ENCODE results near the gene CSMD2.

The CSMD2 gene

DNA sequence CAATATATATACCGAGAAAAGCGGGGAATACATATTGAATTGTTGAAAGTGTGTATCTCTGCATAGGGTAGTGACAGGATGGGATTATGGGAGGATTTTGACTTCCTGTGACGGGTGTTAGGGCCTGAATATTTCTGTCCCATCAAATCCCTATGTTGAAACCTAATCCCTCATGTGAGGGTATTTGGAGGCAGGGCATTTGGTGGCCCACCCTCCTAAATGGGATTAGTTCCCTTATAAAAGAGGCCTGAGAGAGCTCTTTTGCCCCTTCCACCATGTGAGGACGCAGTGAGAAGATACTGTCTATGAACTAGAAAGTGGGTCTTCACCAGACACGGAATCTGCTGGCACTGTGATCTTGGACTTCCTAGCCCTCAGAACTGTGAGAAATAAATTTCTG lies 555.3 kb downstream of the CSMD2 start:
- H3K36me3 ChIP-seq (ENCODE audit: control insufficient read depth, insufficient read depth, low read length) = peaks cover 3% of the 10 kb centered on the region; the same call in 1 of the 2 replicates
- H3K4me1 ChIP-seq (ENCODE audit: control insufficient read depth, insufficient read depth, low read length) = no peaks in the 10 kb centered on the region
- no peak overlapping the region for H3K27ac ChIP-seq (ENCODE audit: low read length)
- no CpG with 5 or more reads among the region's 5 CpGs for WGBS (ENCODE audit: insufficient coverage, insufficient read length)
- H3K4me3 ChIP-seq (ENCODE audit: low read length) = no peak overlapping the region
- H3K27me3 ChIP-seq (ENCODE audit: control insufficient read depth, insufficient read depth, low read length) = no peaks in the 10 kb centered on the region
- H3K9me3 ChIP-seq (ENCODE audit: control insufficient read depth, insufficient read depth, low read length) = no peaks in the 10 kb centered on the region
- no peak for DNase-seq (ENCODE audit: low read depth, low spot score)

DNA sequence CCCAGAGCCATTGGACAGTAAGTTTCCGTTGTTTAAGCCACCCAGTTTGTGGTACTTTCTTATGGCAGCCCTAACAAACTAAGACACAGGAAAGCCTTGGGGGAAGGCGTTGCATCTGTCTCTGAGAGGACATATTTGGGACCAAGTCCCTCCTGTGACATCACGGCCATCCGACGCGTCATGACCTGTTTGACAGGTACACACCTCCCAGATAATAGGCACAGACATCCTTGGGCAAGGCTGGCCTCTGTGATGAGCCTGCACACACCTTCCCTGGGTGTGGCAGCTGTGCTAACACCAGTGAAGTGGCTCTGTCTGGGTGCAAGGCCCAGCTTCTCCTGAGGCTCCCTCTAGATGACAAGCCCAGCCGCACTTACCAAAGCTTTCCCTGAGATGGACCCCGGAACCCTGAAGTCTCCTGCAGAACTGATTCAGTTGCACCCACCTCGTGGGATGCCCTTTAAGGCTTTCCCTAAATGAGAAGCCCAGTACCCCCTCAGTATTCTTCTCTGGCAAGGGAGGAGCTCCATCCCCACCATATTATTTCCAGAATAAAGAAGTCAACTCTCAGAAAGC lies 556.1 kb downstream of the CSMD2 start:
- Histone ChIP-seq H3K36me3 (ENCODE audit: control insufficient read depth, insufficient read depth, low read length) (peaks cover 3% of the 10 kb centered on the region; the same call in 1 of the 2 replicates), H3K27me3 (ENCODE audit: control insufficient read depth, insufficient read depth, low read length) (no peaks in the 10 kb centered on the region), H3K4me1 (ENCODE audit: control insufficient read depth, insufficient read depth, low read length) (no peaks in the 10 kb centered on the region), H3K9me3 (ENCODE audit: control insufficient read depth, insufficient read depth, low read length) (no peaks in the 10 kb centered on the region), H3K4me3 (ENCODE audit: low read length) (no peak overlapping the region), H3K27ac (ENCODE audit: low read length) (no peak overlapping the region)
- DNase-seq (ENCODE audit: low read depth, low spot score) = no peak
- WGBS (ENCODE audit: insufficient coverage, insufficient read length) = no CpG with 5 or more reads among the region's 9 CpGs

- Histone ChIP-seq H3K27me3 (ENCODE audit: control insufficient read depth, insufficient read depth, low read length) (no peaks in the 10 kb centered on the region), H3K4me3 (ENCODE audit: low read length) (no peak overlapping the region), H3K36me3 (ENCODE audit: control insufficient read depth, insufficient read depth, low read length) (peaks cover 3% of the 10 kb centered on the region; the same call in 1 of the 2 replicates), H3K4me1 (ENCODE audit: control insufficient read depth, insufficient read depth, low read length) (no peaks in the 10 kb centered on the region), H3K27ac (ENCODE audit: low read length) (no peak overlapping the region), H3K9me3 (ENCODE audit: control insufficient read depth, insufficient read depth, low read length) (no peaks in the 10 kb centered on the region)
- no CpG with 5 or more reads among the region's 12 CpGs for WGBS (ENCODE audit: insufficient coverage, insufficient read length)
- no peak for DNase-seq (ENCODE audit: low read depth, low spot score)
These were observed 557.5 kb downstream of the CSMD2 start for GRCh38 chr1:33607444-33608005.

DNA sequence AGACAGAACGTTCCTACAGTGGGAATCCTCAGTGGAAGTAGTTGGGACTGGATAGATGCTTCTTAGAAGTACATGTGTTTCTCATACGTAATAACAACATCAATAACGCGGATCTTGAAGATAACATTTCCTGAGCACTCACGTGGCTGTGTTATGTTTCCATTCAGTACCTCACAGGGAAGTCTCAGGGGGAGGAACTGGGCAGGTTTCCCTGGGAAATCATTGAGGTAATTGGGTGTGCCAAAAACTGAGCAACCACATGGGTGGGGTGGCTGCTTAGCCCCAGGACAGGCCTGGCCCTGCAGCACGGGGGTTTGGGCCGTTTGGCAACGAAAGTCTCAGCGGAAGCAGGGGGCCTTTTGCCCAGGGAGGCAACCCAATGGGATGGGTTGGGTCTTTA lies 558.8 kb downstream of the CSMD2 start:
- no peak for DNase-seq (ENCODE audit: low read depth, low spot score)
- Histone ChIP-seq H3K36me3 (ENCODE audit: control insufficient read depth, insufficient read depth, low read length) (peaks cover 3% of the 10 kb centered on the region; the same call in 1 of the 2 replicates), H3K27ac (ENCODE audit: low read length) (no peak overlapping the region), H3K4me3 (ENCODE audit: low read length) (no peak overlapping the region), H3K4me1 (ENCODE audit: control insufficient read depth, insufficient read depth, low read length) (no peaks in the 10 kb centered on the region), H3K27me3 (ENCODE audit: control insufficient read depth, insufficient read depth, low read length) (no peaks in the 10 kb centered on the region), H3K9me3 (ENCODE audit: control insufficient read depth, insufficient read depth, low read length) (no peaks in the 10 kb centered on the region)
- WGBS (ENCODE audit: insufficient coverage, insufficient read length) = no CpG with 5 or more reads among the region's 9 CpGs

DNA sequence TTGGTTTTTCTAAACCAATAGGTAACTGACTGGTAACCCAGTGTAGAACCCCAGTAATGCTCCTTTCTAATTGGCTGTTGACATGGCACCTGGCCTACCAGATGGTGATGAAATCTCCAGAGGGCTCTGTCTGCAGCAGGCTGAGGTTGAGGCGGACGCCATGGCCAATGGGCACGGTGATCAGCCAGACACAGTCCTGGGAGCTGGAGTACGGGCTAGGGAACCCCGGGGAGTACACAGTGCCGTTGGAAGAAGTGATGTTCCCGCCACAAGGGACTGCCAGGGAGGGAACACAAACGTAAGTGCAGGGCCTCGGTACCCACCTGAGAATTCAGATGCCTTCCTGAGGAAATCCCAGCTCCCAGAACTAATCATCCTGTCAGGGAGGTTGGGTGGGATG lies 562.8 kb downstream of the CSMD2 start:
- H3K9me3 ChIP-seq (ENCODE audit: control insufficient read depth, insufficient read depth, low read length) = no peaks in the 10 kb centered on the region
- WGBS (ENCODE audit: insufficient coverage, insufficient read length) = no CpG with 5 or more reads among the region's 9 CpGs
- no peak overlapping the region for H3K27ac ChIP-seq (ENCODE audit: low read length)
- H3K36me3 ChIP-seq (ENCODE audit: control insufficient read depth, insufficient read depth, low read length) = peaks cover 3% of the 10 kb centered on the region; the same call in 1 of the 2 replicates
- no peak for DNase-seq (ENCODE audit: low read depth, low spot score)
- no peak overlapping the region for H3K4me3 ChIP-seq (ENCODE audit: low read length)
- H3K27me3 ChIP-seq (ENCODE audit: control insufficient read depth, insufficient read depth, low read length) = no peaks in the 10 kb centered on the region
- no peaks in the 10 kb centered on the region for H3K4me1 ChIP-seq (ENCODE audit: control insufficient read depth, insufficient read depth, low read length)

DNA sequence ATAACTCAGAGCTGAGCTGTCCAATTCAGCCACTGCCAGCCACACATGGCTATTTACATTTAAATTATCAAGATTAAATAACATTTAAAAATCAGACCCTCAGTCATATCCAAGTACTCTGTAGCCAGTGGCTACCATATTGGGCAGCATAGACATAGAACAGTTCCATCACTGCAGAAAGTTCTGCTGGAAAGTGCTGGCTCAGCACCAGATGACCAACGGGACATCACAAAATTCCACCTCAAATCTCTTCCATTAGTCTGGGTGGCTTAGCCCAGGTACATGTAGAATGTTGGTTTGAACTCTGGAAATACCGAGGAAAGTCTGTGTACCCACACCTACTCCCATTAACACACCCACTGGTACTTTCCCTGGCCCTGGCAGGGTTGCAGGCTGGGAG lies 563.3 kb downstream of the CSMD2 start:
- peaks cover 3% of the 10 kb centered on the region; the same call in 1 of the 2 replicates for H3K36me3 ChIP-seq (ENCODE audit: control insufficient read depth, insufficient read depth, low read length)
- no peak overlapping the region for H3K4me3 ChIP-seq (ENCODE audit: low read length)
- no peaks in the 10 kb centered on the region for H3K4me1 ChIP-seq (ENCODE audit: control insufficient read depth, insufficient read depth, low read length)
- H3K27ac ChIP-seq (ENCODE audit: low read length) = no peak overlapping the region
- no peaks in the 10 kb centered on the region for H3K9me3 ChIP-seq (ENCODE audit: control insufficient read depth, insufficient read depth, low read length)
- no peak for DNase-seq (ENCODE audit: low read depth, low spot score)
- no CpG with 5 or more reads among the region's 2 CpGs for WGBS (ENCODE audit: insufficient coverage, insufficient read length)
- no peaks in the 10 kb centered on the region for H3K27me3 ChIP-seq (ENCODE audit: control insufficient read depth, insufficient read depth, low read length)

DNA sequence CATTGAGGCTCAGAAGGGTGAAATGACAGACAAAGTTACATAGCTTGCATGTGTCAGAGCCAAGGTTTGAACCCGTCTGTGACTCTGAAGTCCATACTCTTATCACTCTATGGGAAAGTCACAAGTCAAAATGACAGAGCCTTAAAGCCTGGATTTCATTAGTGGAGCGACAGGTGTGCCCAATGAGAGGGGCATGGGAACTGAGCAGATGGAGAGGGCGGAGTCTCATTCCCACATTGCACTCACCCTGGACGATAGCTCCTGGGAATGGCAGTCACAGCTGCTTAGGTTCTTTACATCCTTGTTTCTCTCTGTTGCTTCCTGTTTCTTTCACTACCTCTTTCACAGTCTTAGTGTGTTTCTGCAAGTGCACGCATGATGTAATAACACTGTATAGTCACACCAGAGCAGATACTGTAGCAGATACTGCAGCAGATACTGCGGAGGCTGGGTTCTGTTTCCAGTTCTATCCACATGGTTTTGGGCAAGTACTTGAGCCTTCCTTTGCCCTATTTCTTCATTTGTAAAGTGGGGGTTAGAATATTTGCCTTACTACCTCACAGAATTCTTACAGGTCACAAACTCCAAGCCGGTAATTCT lies 565.4 kb downstream of the CSMD2 start:
- H3K36me3 ChIP-seq (ENCODE audit: control insufficient read depth, insufficient read depth, low read length) = no peaks in the 10 kb centered on the region
- 0 out of 2 replicates have a peak, but pooled peaks cover 1% of the 10 kb centered on the region for H3K27me3 ChIP-seq (ENCODE audit: control insufficient read depth, insufficient read depth, low read length)
- no CpG with 5 or more reads among the region's 7 CpGs for WGBS (ENCODE audit: insufficient coverage, insufficient read length)
- no peak for DNase-seq (ENCODE audit: low read depth, low spot score)
- H3K9me3 ChIP-seq (ENCODE audit: control insufficient read depth, insufficient read depth, low read length) = no peaks in the 10 kb centered on the region
- H3K27ac ChIP-seq (ENCODE audit: low read length) = no peak overlapping the region
- H3K4me1 ChIP-seq (ENCODE audit: control insufficient read depth, insufficient read depth, low read length) = no peaks in the 10 kb centered on the region
- H3K4me3 ChIP-seq (ENCODE audit: low read length) = no peak overlapping the region

- H3K9me3 ChIP-seq (ENCODE audit: control insufficient read depth, insufficient read depth, low read length) = no peaks in the 10 kb centered on the region
- no peak for DNase-seq (ENCODE audit: low read depth, low spot score)
- no peaks in the 10 kb centered on the region for H3K27me3 ChIP-seq (ENCODE audit: control insufficient read depth, insufficient read depth, low read length)
- no CpG with 5 or more reads among the region's 7 CpGs for WGBS (ENCODE audit: insufficient coverage, insufficient read length)
- H3K27ac ChIP-seq (ENCODE audit: low read length) = no peak overlapping the region
- H3K4me1 ChIP-seq (ENCODE audit: control insufficient read depth, insufficient read depth, low read length) = no peaks in the 10 kb centered on the region
- H3K36me3 ChIP-seq (ENCODE audit: control insufficient read depth, insufficient read depth, low read length) = no peaks in the 10 kb centered on the region
- H3K4me3 ChIP-seq (ENCODE audit: low read length) = no peak overlapping the region
These were observed 576.3 kb downstream of the CSMD2 start for GRCh38 chr1:33588726-33589125.

DNA sequence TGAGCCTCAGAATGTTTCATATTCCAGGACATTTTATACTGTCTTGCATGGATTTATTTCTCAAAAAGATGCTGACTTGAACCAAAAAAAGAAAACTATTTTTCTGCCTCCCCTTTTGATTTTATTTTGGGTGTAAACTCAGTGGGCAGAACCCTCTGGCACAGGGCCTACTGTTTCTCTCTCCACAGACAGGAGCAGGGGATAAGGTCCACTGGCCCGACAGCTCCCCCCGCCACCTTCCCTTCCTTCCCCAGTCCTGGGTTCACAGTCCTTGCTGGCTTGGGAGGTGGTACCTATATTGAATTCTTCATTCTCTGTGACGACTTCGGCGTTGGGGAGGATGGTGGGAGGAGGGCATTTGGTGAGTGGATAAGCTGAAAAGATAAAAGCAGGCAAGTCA lies 578.2 kb downstream of the CSMD2 start:
- no peak for DNase-seq (ENCODE audit: low read depth, low spot score)
- Histone ChIP-seq H3K27me3 (ENCODE audit: control insufficient read depth, insufficient read depth, low read length) (no peaks in the 10 kb centered on the region), H3K4me3 (ENCODE audit: low read length) (no peak overlapping the region), H3K27ac (ENCODE audit: low read length) (no peak overlapping the region), H3K9me3 (ENCODE audit: control insufficient read depth, insufficient read depth, low read length) (no peaks in the 10 kb centered on the region), H3K36me3 (ENCODE audit: control insufficient read depth, insufficient read depth, low read length) (no peaks in the 10 kb centered on the region), H3K4me1 (ENCODE audit: control insufficient read depth, insufficient read depth, low read length) (no peaks in the 10 kb centered on the region)
- WGBS (ENCODE audit: insufficient coverage, insufficient read length) = no CpG with 5 or more reads among the region's 5 CpGs

- Histone ChIP-seq H3K9me3 (ENCODE audit: control insufficient read depth, insufficient read depth, low read length) (no peaks in the 10 kb centered on the region), H3K36me3 (ENCODE audit: control insufficient read depth, insufficient read depth, low read length) (no peaks in the 10 kb centered on the region), H3K4me3 (ENCODE audit: low read length) (no peak overlapping the region), H3K27ac (ENCODE audit: low read length) (no peak overlapping the region), H3K27me3 (ENCODE audit: control insufficient read depth, insufficient read depth, low read length) (no peaks in the 10 kb centered on the region), H3K4me1 (ENCODE audit: control insufficient read depth, insufficient read depth, low read length) (no peaks in the 10 kb centered on the region)
- WGBS (ENCODE audit: insufficient coverage, insufficient read length) = no CpG with 5 or more reads among the region's 4 CpGs
- no peak for DNase-seq (ENCODE audit: low read depth, low spot score)
These were observed 578.9 kb downstream of the CSMD2 start for GRCh38 chr1:33586106-33586505.

DNA sequence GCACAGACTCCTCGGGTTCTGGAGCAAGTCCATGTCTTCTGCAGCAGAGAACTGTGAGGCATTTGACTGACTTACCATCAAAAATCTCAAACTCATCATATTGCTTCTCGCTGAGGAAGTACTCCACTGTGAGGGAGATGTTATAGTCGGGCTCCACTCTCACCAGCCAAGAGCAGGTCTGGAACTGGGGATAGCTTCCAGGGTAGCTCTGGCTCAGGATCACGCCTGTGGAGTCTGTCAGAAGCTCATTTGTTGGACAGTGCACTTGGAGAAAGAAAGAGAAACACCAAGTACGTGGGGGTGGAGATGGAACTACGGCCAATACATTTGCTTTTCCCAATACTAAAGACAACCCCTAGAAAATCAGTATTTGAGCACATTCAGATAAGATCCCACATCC lies 581.5 kb downstream of the CSMD2 start:
- no CpG with 5 or more reads among the region's 6 CpGs for WGBS (ENCODE audit: insufficient coverage, insufficient read length)
- Histone ChIP-seq H3K27ac (ENCODE audit: low read length) (no peak overlapping the region), H3K4me3 (ENCODE audit: low read length) (no peak overlapping the region), H3K9me3 (ENCODE audit: control insufficient read depth, insufficient read depth, low read length) (no peaks in the 10 kb centered on the region), H3K27me3 (ENCODE audit: control insufficient read depth, insufficient read depth, low read length) (no peaks in the 10 kb centered on the region), H3K36me3 (ENCODE audit: control insufficient read depth, insufficient read depth, low read length) (no peaks in the 10 kb centered on the region), H3K4me1 (ENCODE audit: control insufficient read depth, insufficient read depth, low read length) (no peaks in the 10 kb centered on the region)
- DNase-seq (ENCODE audit: low read depth, low spot score) = no peak

Measured in iPS DF 6.9 (cell line).